ENCODE results near the gene NOX4.
"Not testable (repeated sequence)": the region's sequence is repeated elsewhere in the genome, so short reads cannot be mapped to it uniquely, and the experiment has no call there.

DNA sequence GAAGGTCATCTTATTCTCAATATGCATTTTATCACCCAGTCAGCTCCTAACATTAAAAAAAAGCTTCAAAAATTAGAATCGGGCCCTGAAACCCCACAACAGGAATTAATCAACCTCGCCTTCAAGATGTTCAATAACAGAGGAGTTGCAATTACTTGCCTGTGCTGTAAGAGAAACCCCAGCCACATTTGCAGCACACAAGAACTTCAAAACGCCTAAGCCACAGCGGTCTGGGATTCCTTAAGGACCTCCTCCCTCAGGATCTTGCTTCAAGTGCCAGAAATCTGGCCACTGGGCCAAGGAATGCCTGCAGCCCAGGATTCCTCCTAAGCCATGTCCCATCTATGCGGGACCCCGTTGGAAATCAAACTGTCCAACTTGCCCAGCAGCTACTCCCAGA is 108.2 kb downstream of the NOX4 start:
- TF ChIP-seq EZH2 (IDR thresholded peaks at IDR 0.05; ENCODE audit: low read depth) = not testable (repeated sequence)
- TF ChIP-seq, protein P1, sequence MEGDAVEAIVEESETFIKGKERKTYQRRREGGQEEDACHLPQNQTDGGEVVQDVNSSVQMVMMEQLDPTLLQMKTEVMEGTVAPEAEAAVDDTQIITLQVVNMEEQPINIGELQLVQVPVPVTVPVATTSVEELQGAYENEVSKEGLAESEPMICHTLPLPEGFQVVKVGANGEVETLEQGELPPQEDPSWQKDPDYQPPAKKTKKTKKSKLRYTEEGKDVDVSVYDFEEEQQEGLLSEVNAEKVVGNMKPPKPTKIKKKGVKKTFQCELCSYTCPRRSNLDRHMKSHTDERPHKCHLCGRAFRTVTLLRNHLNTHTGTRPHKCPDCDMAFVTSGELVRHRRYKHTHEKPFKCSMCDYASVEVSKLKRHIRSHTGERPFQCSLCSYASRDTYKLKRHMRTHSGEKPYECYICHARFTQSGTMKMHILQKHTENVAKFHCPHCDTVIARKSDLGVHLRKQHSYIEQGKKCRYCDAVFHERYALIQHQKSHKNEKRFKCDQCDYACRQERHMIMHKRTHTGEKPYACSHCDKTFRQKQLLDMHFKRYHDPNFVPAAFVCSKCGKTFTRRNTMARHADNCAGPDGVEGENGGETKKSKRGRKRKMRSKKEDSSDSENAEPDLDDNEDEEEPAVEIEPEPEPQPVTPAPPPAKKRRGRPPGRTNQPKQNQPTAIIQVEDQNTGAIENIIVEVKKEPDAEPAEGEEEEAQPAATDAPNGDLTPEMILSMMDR (conservative IDR thresholded peaks at IDR 0.05) = not testable (repeated sequence)

All from PC-9 (cell line).